Measurements from ENCODE around the gene PFDN1.

The PFDN1 gene

GRCh38 chr5:140310434-140310833 is 7.5 kb upstream of the PFDN1 start:
- CTCF ChIA-PET, result interaction anchor here (0.9 to 3.6 kb wide), 4 partner anchors 13 to 70 kb away, joined by 3 to 22 read pairs (median 8); partner anchors contain the start of gene HBEGF
- POLR2A ChIA-PET, result interaction anchor here (1.0 kb wide), 1 partner anchor 15 kb away, joined by 5 read pairs; no protein-coding TSS in a partner anchor
- DNase-seq (ENCODE audit: low read depth, low spot score), result no peak
- H3K4me3 ChIP-seq (ENCODE audit: low read depth, low read length), result no peak overlapping the region
- TF ChIP-seq CTCF (IDR thresholded peaks at IDR 0.05; ENCODE audit: insufficient read depth, low read length, missing control alignments), result no peak

GRCh38 chr5:140309706-140310249 is 6.9 kb upstream of the PFDN1 start:
- H3K4me3 ChIP-seq (ENCODE audit: low read depth, low read length), result no peak overlapping the region
- ChIA-PET CTCF (interaction anchor here (1.2 to 3.6 kb wide), 4 partner anchors 12 to 42 kb away, joined by 4 to 22 read pairs (median 6); partner anchors contain the start of gene HBEGF), POLR2A (no interaction called here)
- DNase-seq (ENCODE audit: low read depth, low spot score), result no peak
- no peak for TF ChIP-seq CTCF (IDR thresholded peaks at IDR 0.05; ENCODE audit: insufficient read depth, low read length, missing control alignments)

GRCh38 chr5:140305471-140305870 is 2.6 kb upstream of the PFDN1 start:
- CTCF ChIA-PET, result interaction anchor here (0.7 to 2.2 kb wide), 3 partner anchors 40 to 46 kb away, joined by 3 to 10 read pairs (median 3); no protein-coding TSS in a partner anchor
- POLR2A ChIA-PET, result no interaction called here
- DNase-seq (ENCODE audit: low read depth, low spot score), result no peak

GRCh38 chr5:140303966-140304365 is 1.1 kb upstream of the PFDN1 start:
- CTCF ChIA-PET, result interaction anchor here (1.0 to 2.6 kb wide), 7 partner anchors 14 to 64 kb away, joined by 3 to 11 read pairs (median 4); partner anchors contain the start of gene HBEGF
- no peak for DNase-seq (ENCODE audit: low read depth, low spot score)
- POLR2A ChIA-PET, result interaction anchor here (1.5 kb wide), 1 partner anchor 42 kb away, joined by 12 read pairs; the partner anchor contains the start of gene HBEGF
- no peak for TF ChIP-seq CTCF (IDR thresholded peaks at IDR 0.05; ENCODE audit: insufficient read depth, low read length, missing control alignments)
- H3K4me3 ChIP-seq (ENCODE audit: low read depth, low read length), result no peak overlapping the region

More at GRCh38 chr5:140305471-140305870, 2.6 kb upstream of the PFDN1 start:
- no peak for TF ChIP-seq CTCF (IDR thresholded peaks at IDR 0.05; ENCODE audit: insufficient read depth, low read length, missing control alignments)
- no peak overlapping the region for H3K4me3 ChIP-seq (ENCODE audit: low read depth, low read length)

DNA sequence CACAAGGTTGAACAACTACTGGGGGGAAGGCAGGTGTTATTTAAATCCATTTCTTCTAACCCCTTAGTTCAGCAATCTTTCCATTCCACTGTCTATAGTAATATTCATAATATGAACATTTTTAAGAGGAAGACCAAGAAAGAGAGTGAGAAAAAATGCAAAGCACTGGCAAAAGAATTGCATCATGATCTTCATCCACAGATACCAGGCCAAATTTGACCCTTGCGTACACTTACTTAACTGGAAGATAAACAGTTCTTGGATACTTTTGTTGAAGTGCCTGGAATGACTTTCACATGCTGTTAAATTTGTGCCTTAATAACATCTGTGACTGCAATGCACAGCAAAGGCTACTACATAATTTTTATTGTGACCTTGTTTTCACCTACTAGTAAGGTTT is 1.8 kb downstream of the PFDN1 start:
- no peak overlapping the region; the same call in 1 of the 2 replicates for H3K4me3 ChIP-seq (ENCODE audit: low read depth, low read length)
- POLR2A ChIA-PET, result no interaction called here
- no peak for TF ChIP-seq CTCF (IDR thresholded peaks at IDR 0.05; ENCODE audit: insufficient read depth, low read length, missing control alignments)
- CTCF ChIA-PET, result interaction anchor here (2.6 kb wide), 1 partner anchor 51 kb away, joined by 11 read pairs; no protein-coding TSS in a partner anchor
- DNase-seq (ENCODE audit: low read depth, low spot score), result no peak

- DNase-seq (ENCODE audit: low read depth, low spot score), result no peak
- TF ChIP-seq CTCF (IDR thresholded peaks at IDR 0.05; ENCODE audit: insufficient read depth, low read length, missing control alignments), result no peak
- no peak overlapping the region for H3K4me3 ChIP-seq (ENCODE audit: low read depth, low read length)
- CTCF ChIA-PET, result interaction anchor here (1.4 kb wide), 1 partner anchor 47 kb away, joined by 4 read pairs; the partner anchor contains the start of gene HBEGF
- POLR2A ChIA-PET, result interaction anchor here (1.0 kb wide), 1 partner anchor 23 kb away, joined by 3 read pairs; no protein-coding TSS in a partner anchor
Observed at GRCh38 chr5:140299056-140299455, 3.8 kb downstream of the PFDN1 start.

Measured in AG04449 (cell line).